DMS53 (cell line): ENCODE results near the gene NUF2.

Experiments
- DNase-seq: peaks from one replicate; lab custom pipeline; 2025; lab: John Stamatoyannopoulos, UW

Gene NUF2

GRCh38 chr1:163401211-163401610, 79.5 kb downstream of the NUF2 start:
- DNase-seq = no peak
